Stimulated activated CD4-positive, alpha-beta T cell treated with anti-CD3 and anti-CD28 coated beads, Interleukin-2, amount 100 ng/mL, for 48 hours (primary cell): ENCODE results near the gene RGS19.

Source experiments
- DNase-seq, 2 donors: peaks; one replicate each; pipeline ENCODE4 v3.0.0-alpha.2; 2020

RGS19 gene

GRCh38 chr20:64047968-64048401, 31.3 kb downstream of the RGS19 start:
- DNase-seq: no peak

GRCh38 chr20:64047046-64047389, 32.3 kb downstream of the RGS19 start:
- no peak for DNase-seq

GRCh38 chr20:64045346-64046011, 33.8 kb downstream of the RGS19 start:
- DNase-seq: no peak

- DNase-seq: no peak
These were observed 34.7 kb downstream of the RGS19 start for GRCh38 chr20:64044484-64045247.

- no peak for DNase-seq
These were observed 35.5 kb downstream of the RGS19 start for GRCh38 chr20:64043768-64044167.

- DNase-seq: no peak
These were observed 37.1 kb downstream of the RGS19 start for GRCh38 chr20:64042054-64042781.

GRCh38 chr20:64041781-64042053, 37.6 kb downstream of the RGS19 start:
- DNase-seq: no peak

- DNase-seq: no peak
These were observed 38.1 kb downstream of the RGS19 start for GRCh38 chr20:64041040-64041780.

GRCh38 chr20:64040231-64041039, 38.9 kb downstream of the RGS19 start:
- no peak for DNase-seq

- no peak for DNase-seq
These were observed 39.8 kb downstream of the RGS19 start for GRCh38 chr20:64039293-64040160.

GRCh38 chr20:64038565-64039292, 40.6 kb downstream of the RGS19 start:
- peak; percentile 68 to 78 for DNase-seq

GRCh38 chr20:64038224-64038564, 41.1 kb downstream of the RGS19 start:
- peak in 1 of 2 donors; percentile 32 for DNase-seq

GRCh38 chr20:64037498-64038213, 41.7 kb downstream of the RGS19 start:
- DNase-seq: peak in 1 of 2 donors; percentile 26

- DNase-seq: no peak
These were observed 42.2 kb downstream of the RGS19 start for GRCh38 chr20:64037199-64037497.

- no peak for DNase-seq
These were observed 42.7 kb downstream of the RGS19 start for GRCh38 chr20:64036346-64037198.

- DNase-seq: no peak
These were observed 43.4 kb downstream of the RGS19 start, which contains the start of gene C20orf204 for GRCh38 chr20:64035933-64036345. C20orf204 (plus strand) TSS chr20:64036182; CDS start chr20:64036324, 142 bp downstream.

- no peak for DNase-seq
These were observed 44.0 kb downstream of the RGS19 start for GRCh38 chr20:64035066-64035932.

GRCh38 chr20:64033981-64034493, 45.3 kb downstream of the RGS19 start:
- no peak for DNase-seq
